Caco-2 (cell line): ENCODE data around the gene MAD1L1. TPM values are rescaled to one million over a fixed set of nuclear protein-coding genes. Genes with fewer than 3 reads are reported as not detected.

Source experiments
- BruUV-seq: library from RNA; stranded (reverse); fragments of 400-500 nt; replicated peaks from 2 replicates; lab custom pipeline; 2021; lab: Mats Ljungman, UMichigan
- CTCF ChIA-PET: fragments of 300-600 bp; sonication (Branson Sonifier 250); formaldehyde crosslinking; loops from one replicate; lab custom pipeline; 2022; ENCODE audit warnings: antibody characterized with exemption; lab: Charles Lee
- POLR2A ChIA-PET: fragments of 300-600 bp; sonication (Branson Sonifier 250); formaldehyde crosslinking; loops from one replicate; lab custom pipeline; 2022; ENCODE audit warnings: antibody characterized with exemption; lab: Charles Lee
- DNase-seq, 2 experiments: peaks; one replicate each; pipeline versions ENCODE4 v3.0.0 to v3.0.0-alpha.2; 2020 to 2022
- H3K27me3 ChIP-seq: replicated peaks from 2 replicates; pipeline ENCODE4 v1.6.0; 2011; ENCODE audit warnings: low read length; ENCODE audit not compliant: control insufficient read depth, insufficient read depth
- H3K36me3 ChIP-seq: 2 replicates; pipeline ENCODE4 v1.5.1; 2011; ENCODE audit warnings: low read length; ENCODE audit not compliant: control insufficient read depth, insufficient read depth
- H3K4me1 ChIP-seq: fragments of 250-450 bp; sonication (Bioruptor Pico); 2 replicates; pipeline ENCODE4 v1.5.1; 2020; ENCODE audit warnings: mild to moderate bottlenecking
- H3K4me3 ChIP-seq: 2 replicates; pipeline ENCODE4 v1.5.1; 2011; ENCODE audit warnings: low read depth, mild to moderate bottlenecking, control low read depth, low read length
- H3K9me3 ChIP-seq: fragments of 250-450 bp; sonication (Bioruptor Pico); 2 replicates; pipeline ENCODE4 v1.5.1; 2020; ENCODE audit warnings: mild to moderate bottlenecking, moderate library complexity
- H3K27ac Mint-ChIP-seq: one replicate; pipeline ENCODE4 v1.8.0; 2022; ENCODE audit warnings: mixed read lengths; ENCODE audit not compliant: unreplicated experiment
- H3K27me3 Mint-ChIP-seq: one replicate; pipeline ENCODE4 v1.8.0; 2022; ENCODE audit warnings: mixed read lengths; ENCODE audit not compliant: insufficient read depth, unreplicated experiment
- H3K36me3 Mint-ChIP-seq: one replicate; pipeline ENCODE4 v1.8.0; 2022; ENCODE audit warnings: mild to moderate bottlenecking, mixed read lengths; ENCODE audit not compliant: insufficient read depth, unreplicated experiment
- H3K4me1 Mint-ChIP-seq: one replicate; pipeline ENCODE4 v1.8.0; 2022; ENCODE audit warnings: low read depth, mixed read lengths; ENCODE audit not compliant: unreplicated experiment
- H3K4me3 Mint-ChIP-seq: one replicate; pipeline ENCODE4 v1.8.0; 2022; ENCODE audit warnings: mild to moderate bottlenecking, moderate library complexity, mixed read lengths; ENCODE audit not compliant: unreplicated experiment
- H3K9me3 Mint-ChIP-seq: one replicate; pipeline ENCODE4 v1.8.0; 2022; ENCODE audit warnings: mixed read lengths; ENCODE audit not compliant: unreplicated experiment
- intact Hi-C: fragments of 100-400 bp; cut with micrococcal nuclease; formaldehyde crosslinking; loops from one replicate; pipeline ENCODE4 v1.10.0; 2022; ENCODE audit not compliant: unreplicated experiment
- total RNA-seq: library from RNA; stranded (reverse); gene quantifications from 2 replicates; pipeline ENCODE4 v1.2.3, GENCODE V29; 2022
- TF ChIP-seq, protein P1 (sequence below), 2 experiments: fragments of 200-600 bp in 1 of 2; IDR thresholded peaks; 1 replicate in 1 of 2; 2 replicates in 1 of 2; pipeline versions ENCODE4 v1.5.1 to v1.8.0; 2011 to 2022; ENCODE audit warnings: antibody characterized with exemption in 1 of 2, control low read depth in 1 of 2, inconsistent platforms in 1 of 2, low read depth in 1 of 2, low read length in 1 of 2, mild to moderate bottlenecking in 1 of 2, moderate library complexity in 1 of 2; ENCODE audit not compliant: insufficient read depth in 1 of 2, severe bottlenecking in 1 of 2, unreplicated experiment in 1 of 2

Gene MAD1L1
- total RNA-seq, 1 experiment from 2014 or later: 58.6 TPM

DNA sequence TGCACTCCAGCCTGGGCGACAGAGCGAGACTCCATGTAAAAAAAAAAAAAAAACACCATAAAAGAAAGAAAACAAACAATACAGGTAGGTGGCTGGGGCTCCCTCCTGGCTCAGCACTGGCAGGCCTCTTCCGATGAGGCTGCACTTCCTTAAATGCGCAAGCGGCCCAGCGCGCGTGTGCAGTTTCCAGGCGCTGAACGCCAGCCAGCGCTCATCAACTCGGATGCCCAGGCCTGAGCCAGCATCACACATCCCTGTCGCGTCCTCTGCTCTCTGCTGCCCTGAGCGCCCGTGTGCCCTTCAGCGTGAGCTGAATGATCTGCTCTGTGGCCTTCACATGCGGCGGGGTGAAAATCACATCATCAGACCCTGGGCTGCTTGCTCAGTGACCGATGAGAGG is 41.1 kb upstream of the MAD1L1 start:
- ChIA-PET POLR2A (no interaction called here), CTCF (interaction anchor here (0.6 kb wide), 1 partner anchor 67 kb away, joined by 6 read pairs; no protein-coding TSS in a partner anchor)
- peaks cover 5% of the 10 kb centered on the region for H3K4me1 Mint-ChIP-seq
- intact Hi-C loops: no loop called here
- H3K9me3 Mint-ChIP-seq: no peaks in the 10 kb centered on the region
- DNase-seq: no peak
- no TSS peak for BruUV-seq
- no peak overlapping the region for H3K27ac Mint-ChIP-seq
- peaks cover 28% of the 10 kb centered on the region for H3K36me3 Mint-ChIP-seq
- H3K27me3 Mint-ChIP-seq: no peaks in the 10 kb centered on the region
- no peak overlapping the region for H3K4me3 Mint-ChIP-seq
- Histone ChIP-seq H3K4me1 (peaks cover 6% of the 10 kb centered on the region), H3K27me3 (no peaks in the 10 kb centered on the region), H3K9me3 (no peaks in the 10 kb centered on the region), H3K4me3 (no peak overlapping the region), H3K36me3 (peaks cover 7% of the 10 kb centered on the region)
- TF ChIP-seq, protein P1, sequence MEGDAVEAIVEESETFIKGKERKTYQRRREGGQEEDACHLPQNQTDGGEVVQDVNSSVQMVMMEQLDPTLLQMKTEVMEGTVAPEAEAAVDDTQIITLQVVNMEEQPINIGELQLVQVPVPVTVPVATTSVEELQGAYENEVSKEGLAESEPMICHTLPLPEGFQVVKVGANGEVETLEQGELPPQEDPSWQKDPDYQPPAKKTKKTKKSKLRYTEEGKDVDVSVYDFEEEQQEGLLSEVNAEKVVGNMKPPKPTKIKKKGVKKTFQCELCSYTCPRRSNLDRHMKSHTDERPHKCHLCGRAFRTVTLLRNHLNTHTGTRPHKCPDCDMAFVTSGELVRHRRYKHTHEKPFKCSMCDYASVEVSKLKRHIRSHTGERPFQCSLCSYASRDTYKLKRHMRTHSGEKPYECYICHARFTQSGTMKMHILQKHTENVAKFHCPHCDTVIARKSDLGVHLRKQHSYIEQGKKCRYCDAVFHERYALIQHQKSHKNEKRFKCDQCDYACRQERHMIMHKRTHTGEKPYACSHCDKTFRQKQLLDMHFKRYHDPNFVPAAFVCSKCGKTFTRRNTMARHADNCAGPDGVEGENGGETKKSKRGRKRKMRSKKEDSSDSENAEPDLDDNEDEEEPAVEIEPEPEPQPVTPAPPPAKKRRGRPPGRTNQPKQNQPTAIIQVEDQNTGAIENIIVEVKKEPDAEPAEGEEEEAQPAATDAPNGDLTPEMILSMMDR (IDR thresholded peaks at IDR 0.05; ENCODE audit: insufficient read depth in 1 of 2, low read depth in 1 of 2, low read length in 1 of 2, severe bottlenecking in 1 of 2, unreplicated experiment in 1 of 2): no peak

DNA sequence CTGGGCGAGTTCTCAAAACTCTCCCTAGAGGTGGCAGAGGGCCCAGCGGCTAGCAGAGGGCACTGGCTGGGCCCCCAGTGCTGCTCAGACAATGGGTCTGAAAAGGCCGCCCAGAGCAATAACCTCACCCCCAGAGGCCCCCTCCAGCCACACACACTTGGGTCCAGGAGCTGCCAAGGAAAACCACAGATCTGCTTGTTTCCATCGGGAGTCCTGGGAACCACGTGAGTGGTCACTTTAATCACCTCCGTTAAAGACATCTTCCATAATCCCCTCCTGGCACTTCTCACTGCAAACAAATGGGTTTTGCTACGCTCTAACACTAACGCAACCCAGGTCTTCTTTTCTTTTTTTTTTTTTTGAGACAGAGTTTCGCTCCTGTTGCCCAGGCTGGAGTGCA is 39.3 kb upstream of the MAD1L1 start:
- no peak overlapping the region for H3K4me3 ChIP-seq
- peaks cover 5% of the 10 kb centered on the region for H3K36me3 ChIP-seq
- BruUV-seq: no TSS peak
- TF ChIP-seq, protein P1 (IDR thresholded peaks at IDR 0.05; ENCODE audit: insufficient read depth in 1 of 2, low read depth in 1 of 2, low read length in 1 of 2, severe bottlenecking in 1 of 2, unreplicated experiment in 1 of 2): no peak
- intact Hi-C loops: no loop called here
- Mint-ChIP-seq H3K27ac (no peak overlapping the region), H3K36me3 (peaks cover 27% of the 10 kb centered on the region), H3K27me3 (no peaks in the 10 kb centered on the region), H3K9me3 (no peaks in the 10 kb centered on the region), H3K4me1 (peaks cover 5% of the 10 kb centered on the region), H3K4me3 (no peak overlapping the region)
- no peaks in the 10 kb centered on the region for H3K27me3 ChIP-seq
- DNase-seq: no peak
- H3K4me1 ChIP-seq: peaks cover 6% of the 10 kb centered on the region
- ChIA-PET POLR2A (no interaction called here), CTCF (no interaction called here)
- H3K9me3 ChIP-seq: no peaks in the 10 kb centered on the region

DNA sequence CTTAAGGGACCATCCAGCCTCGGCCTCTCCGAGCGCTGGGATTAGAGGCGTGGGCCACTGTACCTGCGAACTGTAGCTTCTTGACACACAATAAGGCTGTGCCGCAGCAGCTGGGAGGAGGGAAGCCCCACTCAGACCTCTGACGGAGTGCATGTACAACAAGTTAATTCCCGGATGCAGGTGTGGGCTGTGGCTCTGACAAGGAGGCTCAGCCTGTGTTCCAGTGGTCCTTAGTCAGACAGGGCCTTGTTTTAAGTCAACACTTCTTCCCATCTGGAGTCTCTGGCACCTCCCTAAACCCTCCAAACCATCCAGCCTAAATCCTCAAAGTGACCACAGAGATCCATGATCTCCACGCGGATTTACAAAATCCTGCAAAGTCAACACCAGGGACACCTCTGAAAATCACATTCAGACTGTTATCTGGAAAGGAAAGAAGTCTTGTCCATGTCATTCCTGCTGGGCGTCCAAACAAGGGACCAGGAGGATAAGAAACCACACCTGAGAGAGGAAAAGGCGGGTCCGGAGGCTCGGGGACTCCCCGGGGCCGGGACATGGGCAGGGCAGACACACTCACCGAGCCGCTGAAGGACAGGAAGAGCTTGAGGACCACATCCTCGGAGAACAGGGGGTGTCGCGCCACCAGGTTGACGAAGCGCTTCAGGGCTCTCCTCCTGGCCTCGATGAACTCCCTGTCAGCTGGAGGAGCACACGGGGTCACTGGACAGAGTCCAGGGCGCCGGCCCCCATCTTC is 38.7 kb upstream of the MAD1L1 start:
- POLR2A ChIA-PET: no interaction called here
- CTCF ChIA-PET: no interaction called here
- Mint-ChIP-seq H3K9me3 (no peaks in the 10 kb centered on the region), H3K4me3 (no peak overlapping the region), H3K4me1 (peaks cover 5% of the 10 kb centered on the region), H3K27ac (no peak overlapping the region), H3K36me3 (peaks cover 29% of the 10 kb centered on the region), H3K27me3 (no peaks in the 10 kb centered on the region)
- H3K27me3 ChIP-seq: no peaks in the 10 kb centered on the region
- H3K9me3 ChIP-seq: no peaks in the 10 kb centered on the region
- DNase-seq: no peak
- H3K36me3 ChIP-seq: peaks cover 5% of the 10 kb centered on the region
- no TSS peak for BruUV-seq
- TF ChIP-seq, protein P1 (IDR thresholded peaks at IDR 0.05; ENCODE audit: insufficient read depth in 1 of 2, low read depth in 1 of 2, low read length in 1 of 2, severe bottlenecking in 1 of 2, unreplicated experiment in 1 of 2): no peak
- H3K4me3 ChIP-seq: no peak overlapping the region
- peaks cover 6% of the 10 kb centered on the region for H3K4me1 ChIP-seq
- intact Hi-C loops: no loop called here
